Endothelial cell of umbilical vein (primary cell): ENCODE results near the gene AKAP6. TPM values are rescaled to one million over a fixed set of nuclear protein-coding genes. Genes with fewer than 3 reads are reported as not detected.

Experiments used
- BruUV-seq: library from RNA; stranded (reverse); fragments of 400-500 nt; replicated peaks from 2 replicates; lab custom pipeline; 2021; lab: Mats Ljungman, UMichigan
- CTCF ChIA-PET: fragments of 300-600, 350-600 bp; sonication (Branson Sonifier 250); formaldehyde crosslinking; loops from one replicate; lab custom pipeline; 2021; ENCODE audit warnings: antibody characterized with exemption, inconsistent platforms; lab: Charles Lee
- POLR2A ChIA-PET: fragments of 300-600, 350-600 bp; sonication (Branson Sonifier 250); formaldehyde crosslinking; loops from one replicate; lab custom pipeline; 2021; ENCODE audit warnings: antibody characterized with exemption, inconsistent platforms; lab: Charles Lee
- DNase-seq: peaks from one replicate; pipeline ENCODE4 v3.0.0-alpha.2; 2011; ENCODE audit warnings: low read depth, low spot score
- FAIRE-seq: peaks from 2 replicates; lab custom pipeline; 2011; peaks lifted over from hg19 to GRCh38; lab: Jason Lieb, UNC
- H2AFZ ChIP-seq: 2 replicates; pipeline ENCODE4 v1.6.0; 2012; ENCODE audit warnings: low read depth, low read length, control low read depth, inconsistent platforms
- H3K27ac ChIP-seq: 2 replicates; pipeline ENCODE4 v1.5.1; 2011; ENCODE audit warnings: low read depth, mild to moderate bottlenecking, control low read depth, low read length, moderate library complexity; ENCODE audit not compliant: insufficient read depth
- H3K27me3 ChIP-seq, 2 experiments: 2 replicates each; pipeline versions ENCODE4 v1.6.0 to v1.6.1; 2011; ENCODE audit warnings: low read length in 2 of 2, mixed read lengths in 1 of 2; ENCODE audit not compliant: control insufficient read depth in 2 of 2, insufficient read depth in 2 of 2
- H3K36me3 ChIP-seq, 2 experiments: 2 replicates in 1 of 2; 3 replicates in 1 of 2; pipeline ENCODE4 v1.5.1; 2011; ENCODE audit warnings: low read length in 2 of 2, mild to moderate bottlenecking in 1 of 2, moderate library complexity in 1 of 2; ENCODE audit not compliant: control insufficient read depth in 2 of 2, insufficient read depth in 2 of 2; ENCODE audit errors: extremely low read depth in 1 of 2
- H3K4me1 ChIP-seq: 3 replicates; pipeline ENCODE4 v1.5.1; 2011; ENCODE audit warnings: mild to moderate bottlenecking, low read length; ENCODE audit not compliant: control insufficient read depth, insufficient read depth; ENCODE audit errors: extremely low read depth
- H3K4me2 ChIP-seq: 2 replicates; pipeline ENCODE4 v1.6.1; 2011; ENCODE audit warnings: low read length, control low read depth, mixed read lengths; ENCODE audit not compliant: insufficient read depth
- H3K4me3 ChIP-seq, 3 experiments: fragments of 200-600 bp in 1 of 3; sonication (generic), shearing (Covaris generic) in 1 of 3; replicated peaks in 1 of 3; 2 replicates each; pipeline ENCODE4 v1.5.1; 2011 to 2016; ENCODE audit warnings: control low read depth in 3 of 3, low read length in 3 of 3, mild to moderate bottlenecking in 2 of 3, inconsistent platforms in 1 of 3, low read depth in 1 of 3, moderate library complexity in 1 of 3; ENCODE audit not compliant: insufficient read depth in 1 of 3
- H3K79me2 ChIP-seq: 2 replicates; pipeline ENCODE4 v1.6.0; 2012; ENCODE audit warnings: low read length, inconsistent platforms; ENCODE audit not compliant: control insufficient read depth, insufficient read depth
- H3K9ac ChIP-seq: replicated peaks from 2 replicates; pipeline ENCODE3; 2011; ENCODE audit warnings: low read length, control low read depth; ENCODE audit not compliant: insufficient read depth; ENCODE audit errors: extremely low read depth
- H3K9me1 ChIP-seq: replicated peaks from 3 replicates; pipeline ENCODE4 v1.6.0; 2011; ENCODE audit warnings: mild to moderate bottlenecking, low read length; ENCODE audit not compliant: control insufficient read depth, insufficient read depth; ENCODE audit errors: extremely low read depth
- H3K9me3 ChIP-seq: replicated peaks from 2 replicates; pipeline ENCODE4 v1.5.1; 2012; ENCODE audit warnings: low read length, inconsistent platforms; ENCODE audit not compliant: control insufficient read depth, insufficient read depth
- H4K20me1 ChIP-seq: replicated peaks from 2 replicates; pipeline ENCODE3; 2011; ENCODE audit warnings: mild to moderate bottlenecking, low read length; ENCODE audit not compliant: control insufficient read depth, insufficient read depth; ENCODE audit errors: extremely low read depth
- EZH2 ChIP-seq: IDR thresholded peaks from 2 replicates; pipeline ENCODE4 v1.6.1; 2012; ENCODE audit warnings: borderline replicate concordance, low read depth, mild to moderate bottlenecking, moderate library complexity, low read length, inconsistent platforms; ENCODE audit not compliant: severe bottlenecking
- FOS ChIP-seq: IDR thresholded peaks from 2 replicates; pipeline ENCODE4 v1.6.1; 2011; ENCODE audit warnings: mild to moderate bottlenecking, low read length, moderate library complexity, borderline replicate concordance; ENCODE audit not compliant: insufficient read depth
- GATA2 ChIP-seq: IDR thresholded peaks from 2 replicates; pipeline ENCODE4 v1.7.0; 2011; ENCODE audit warnings: low read depth, mild to moderate bottlenecking, moderate library complexity, mixed read lengths, low read length; ENCODE audit not compliant: insufficient read length, insufficient read depth
- MYC ChIP-seq: IDR thresholded peaks from one replicate; pipeline ENCODE4 v1.6.1; 2011; ENCODE audit warnings: mild to moderate bottlenecking, low read depth, low read length
- POLR2A ChIP-seq: IDR thresholded peaks from 2 replicates; pipeline ENCODE4 v1.6.1; 2012; ENCODE audit warnings: low read depth, mild to moderate bottlenecking, control low read depth, low read length
- POLR2AphosphoS5 ChIP-seq: IDR thresholded peaks from 2 replicates; pipeline ENCODE4 v1.6.1; 2012; ENCODE audit warnings: low read depth, mild to moderate bottlenecking, control low read depth, low read length, moderate library complexity; ENCODE audit not compliant: insufficient read depth
- dilution Hi-C: fragments of 300-500 bp; cut with MboI; formaldehyde crosslinking; loops from one replicate; pipeline ENCODE4 v1.15.0; 2019; ENCODE audit warnings: low sequenced_read_pairs; ENCODE audit not compliant: extremely low pct_ligation_motif_present
- intact Hi-C: fragments of 100-400 bp; cut with micrococcal nuclease; formaldehyde crosslinking; loops from one replicate; pipeline ENCODE4 v1.10.0; 2022
- polyA plus RNA-seq, 4 experiments: library from polyadenylated mRNA; depleted of rRNA in 3 of 4; stranded (reverse) in 3 of 4; unstranded in 1 of 4; fragments of >200 nt; gene quantifications; 2 replicates each; pipeline versions ENCODE4 v1.2.1 to v1.2.3, GENCODE V29; 2011 to 2012; ENCODE audit warnings: missing spikeins in 1 of 4
- total RNA-seq: library from RNA; stranded (reverse); gene quantifications from 2 replicates; pipeline ENCODE4 v1.2.3, GENCODE V29; 2021

Gene AKAP6
- total and polyA plus RNA-seq, 2 donors (not counting 3 experiments of a cell fraction or from before 2014, with no cell fraction given) = 0.03 to 0.49 TPM

- POLR2A ChIA-PET = no interaction called here
- Histone ChIP-seq H3K79me2 (no peaks in the 10 kb centered on the region), H3K9me3 (no peaks in the 10 kb centered on the region), H3K4me2 (no peak overlapping the region), H3K27me3 (no peaks in the 10 kb centered on the region), H3K9ac (no peak overlapping the region), H4K20me1 (no peaks in the 10 kb centered on the region), H2AFZ (no peak overlapping the region), H3K4me1 (peaks cover 7% of the 10 kb centered on the region), H3K9me1 (no peaks in the 10 kb centered on the region), H3K27ac (no peak overlapping the region), H3K36me3 (no peaks in the 10 kb centered on the region), H3K4me3 (no peak overlapping the region)
- DNase-seq = no peak
- no peak for TF ChIP-seq FOS
- TF ChIP-seq POLR2AphosphoS5 = no peak
- TF ChIP-seq EZH2 = no peak
- no peak for TF ChIP-seq MYC
- no peak for TF ChIP-seq POLR2A
- no peak for TF ChIP-seq GATA2
- CTCF ChIA-PET = no interaction called here
- dilution Hi-C loops = no loop called here
- no TSS peak for BruUV-seq
- intact Hi-C loops = loop anchor here (1.0 kb wide), 1 partner anchor 8 kb away; no protein-coding TSS in a partner anchor
- no peak for FAIRE-seq
Observed at GRCh38 chr14:32426028-32426427, 96.9 kb downstream of the AKAP6 start.

GRCh38 chr14:32426586-32427388 lies 97.7 kb downstream of the AKAP6 start:
- FAIRE-seq = no peak
- no TSS peak for BruUV-seq
- Histone ChIP-seq H3K27ac (no peak overlapping the region), H3K36me3 (no peaks in the 10 kb centered on the region), H3K4me3 (no peak overlapping the region), H3K79me2 (no peaks in the 10 kb centered on the region), H3K9ac (no peak overlapping the region), H3K4me1 (peaks cover 7% of the 10 kb centered on the region), H4K20me1 (no peaks in the 10 kb centered on the region), H3K4me2 (peak overlapping the region; percentile 36), H3K9me3 (no peaks in the 10 kb centered on the region), H3K27me3 (no peaks in the 10 kb centered on the region), H2AFZ (peak overlapping the region; percentile 73), H3K9me1 (no peaks in the 10 kb centered on the region)
- intact Hi-C loops (loop anchor here (1.0 kb wide), 1 partner anchor 8 kb away; no protein-coding TSS in a partner anchor), dilution Hi-C loops (no loop called here)
- ChIA-PET CTCF (interaction anchor here (0.7 kb wide), 1 partner anchor 10 kb away, joined by 3 read pairs; no protein-coding TSS in a partner anchor), POLR2A (no interaction called here)
- peak; percentile 54 for TF ChIP-seq FOS
- TF ChIP-seq GATA2 = peak; percentile 69
- no peak for TF ChIP-seq POLR2A
- DNase-seq = peak; percentile 11
